Measurements from ENCODE around the gene SPATC1L. TPM values are rescaled to one million over a fixed set of nuclear protein-coding genes. Genes with fewer than 3 reads are reported as not detected.
A peak's percentile ranks its signal among the peaks of the same experiment; 100 is the strongest.
"Not testable (repeated sequence)": the region's sequence is repeated elsewhere in the genome, so short reads cannot be mapped to it uniquely, and the experiment has no call there.

The SPATC1L gene
- total and polyA plus RNA-seq, 8 donors, result 5.0 to 17.7 (median 12.8) TPM

DNA sequence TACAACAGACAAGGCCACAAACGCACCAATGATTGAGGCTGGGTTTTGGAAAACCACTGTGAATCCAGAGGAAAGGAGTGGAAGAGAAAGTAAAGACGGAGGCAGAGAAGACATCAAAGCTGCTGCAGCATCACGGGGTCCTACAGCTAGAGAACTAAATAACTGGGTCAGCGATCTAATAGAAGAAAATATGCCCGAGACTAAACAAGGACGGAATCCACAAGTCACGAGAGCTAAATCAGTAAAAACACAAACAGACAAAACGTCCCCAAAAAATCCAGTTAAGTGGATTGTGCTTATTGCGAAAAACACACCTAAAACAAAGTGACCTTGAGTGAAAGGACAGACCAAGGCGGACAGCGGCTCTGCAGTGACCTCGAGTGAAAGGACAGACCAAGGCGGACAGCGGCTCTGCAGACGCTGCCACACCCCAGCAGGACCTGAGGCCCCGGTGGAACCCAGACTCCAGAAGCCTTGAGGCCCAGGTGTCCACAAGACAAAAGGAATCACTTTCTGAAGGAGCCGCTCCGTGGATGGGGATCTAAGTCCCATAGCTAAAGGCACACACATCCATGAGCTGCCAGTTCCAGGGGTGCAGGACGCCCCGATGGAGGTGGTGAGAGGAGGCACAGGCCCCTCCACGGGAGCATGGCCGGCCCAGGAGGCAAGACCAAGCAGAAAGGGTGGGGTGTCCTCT is 34.9 kb downstream of the SPATC1L start:
- TF ChIP-seq, protein P1, sequence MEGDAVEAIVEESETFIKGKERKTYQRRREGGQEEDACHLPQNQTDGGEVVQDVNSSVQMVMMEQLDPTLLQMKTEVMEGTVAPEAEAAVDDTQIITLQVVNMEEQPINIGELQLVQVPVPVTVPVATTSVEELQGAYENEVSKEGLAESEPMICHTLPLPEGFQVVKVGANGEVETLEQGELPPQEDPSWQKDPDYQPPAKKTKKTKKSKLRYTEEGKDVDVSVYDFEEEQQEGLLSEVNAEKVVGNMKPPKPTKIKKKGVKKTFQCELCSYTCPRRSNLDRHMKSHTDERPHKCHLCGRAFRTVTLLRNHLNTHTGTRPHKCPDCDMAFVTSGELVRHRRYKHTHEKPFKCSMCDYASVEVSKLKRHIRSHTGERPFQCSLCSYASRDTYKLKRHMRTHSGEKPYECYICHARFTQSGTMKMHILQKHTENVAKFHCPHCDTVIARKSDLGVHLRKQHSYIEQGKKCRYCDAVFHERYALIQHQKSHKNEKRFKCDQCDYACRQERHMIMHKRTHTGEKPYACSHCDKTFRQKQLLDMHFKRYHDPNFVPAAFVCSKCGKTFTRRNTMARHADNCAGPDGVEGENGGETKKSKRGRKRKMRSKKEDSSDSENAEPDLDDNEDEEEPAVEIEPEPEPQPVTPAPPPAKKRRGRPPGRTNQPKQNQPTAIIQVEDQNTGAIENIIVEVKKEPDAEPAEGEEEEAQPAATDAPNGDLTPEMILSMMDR (IDR thresholded peaks at IDR 0.05), result no peak
- peak in 2 of 4 donors; percentile 27 to 74 for DNase-seq

DNA sequence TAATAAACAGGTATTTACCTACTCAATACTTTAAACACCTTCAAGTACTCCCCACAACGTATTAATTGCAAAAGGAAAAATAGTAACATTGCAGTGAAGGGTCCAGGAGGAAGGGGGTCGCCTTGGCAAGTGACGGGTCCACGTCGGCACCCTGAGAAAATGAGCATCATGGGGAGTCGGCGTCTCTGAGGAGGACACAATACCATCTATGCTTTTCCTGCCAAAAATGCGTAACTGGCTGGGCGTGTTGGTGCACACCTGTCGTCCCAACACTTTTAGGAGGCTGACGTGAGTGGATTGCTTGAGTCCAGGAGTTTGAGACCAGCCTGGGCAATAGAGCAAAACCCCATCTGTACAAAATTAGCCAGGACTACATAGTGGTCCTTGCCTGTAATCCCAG is 36.2 kb downstream of the SPATC1L start:
- H3K27me3 ChIP-seq, result peaks cover 0 to 13% of the 10 kb centered on the region in 2 donors
- TF ChIP-seq, protein P1 (IDR thresholded peaks at IDR 0.05), result no peak
- no peaks in the 10 kb centered on the region for H3K9me3 ChIP-seq
- H3K4me3 ChIP-seq, result no peak overlapping the region
- DNase-seq, result no peak
- H3K36me3 ChIP-seq, result no peaks in the 10 kb centered on the region
- intact Hi-C loops (cut with DNase I), result no loop called here
- no peak overlapping the region for H3K27ac ChIP-seq
- no peak for ATAC-seq
- peaks cover 0 to 7% of the 10 kb centered on the region in 2 donors for H3K4me1 ChIP-seq

More for the DNA sequence above, 34.9 kb downstream of the SPATC1L start:
- peaks cover 0 to 15% of the 10 kb centered on the region in 2 donors for H3K27me3 ChIP-seq
- intact Hi-C loops (cut with DNase I), result no loop called here
- no peak for ATAC-seq
- no peak overlapping the region for H3K4me3 ChIP-seq
- H3K36me3 ChIP-seq, result no peaks in the 10 kb centered on the region
- no peaks in the 10 kb centered on the region for H3K9me3 ChIP-seq
- peaks cover 0 to 7% of the 10 kb centered on the region in 2 donors for H3K4me1 ChIP-seq
- H3K27ac ChIP-seq, result no peak overlapping the region

DNA sequence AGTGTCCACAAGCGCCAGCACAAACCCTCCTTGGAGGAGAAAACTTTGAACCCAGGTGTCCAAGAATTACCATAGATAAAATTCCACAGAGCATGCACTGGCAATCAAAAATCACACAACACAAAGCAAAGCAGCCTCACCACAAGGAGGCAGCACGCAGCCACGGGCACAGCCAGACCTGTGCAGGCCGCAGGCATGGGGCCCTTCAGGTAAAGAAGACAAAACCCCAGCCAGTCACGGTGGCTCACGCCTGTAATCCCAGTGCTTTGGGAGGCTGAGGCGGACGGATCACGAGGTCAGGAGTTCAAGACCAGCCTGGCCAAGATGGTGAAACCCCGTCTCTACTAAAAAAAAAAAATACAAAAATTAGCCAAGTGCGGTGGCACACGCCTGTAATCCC is 36.8 kb downstream of the SPATC1L start:
- H3K36me3 ChIP-seq; H3K27ac ChIP-seq; H3K27me3 ChIP-seq; H3K9me3 ChIP-seq; intact Hi-C loops (cut with DNase I); H3K4me3 ChIP-seq; H3K4me1 ChIP-seq: not testable (repeated sequence)
- DNase-seq (peak in 1 of 4 donors; percentile 61), ATAC-seq (peak; percentile 31)

DNA sequence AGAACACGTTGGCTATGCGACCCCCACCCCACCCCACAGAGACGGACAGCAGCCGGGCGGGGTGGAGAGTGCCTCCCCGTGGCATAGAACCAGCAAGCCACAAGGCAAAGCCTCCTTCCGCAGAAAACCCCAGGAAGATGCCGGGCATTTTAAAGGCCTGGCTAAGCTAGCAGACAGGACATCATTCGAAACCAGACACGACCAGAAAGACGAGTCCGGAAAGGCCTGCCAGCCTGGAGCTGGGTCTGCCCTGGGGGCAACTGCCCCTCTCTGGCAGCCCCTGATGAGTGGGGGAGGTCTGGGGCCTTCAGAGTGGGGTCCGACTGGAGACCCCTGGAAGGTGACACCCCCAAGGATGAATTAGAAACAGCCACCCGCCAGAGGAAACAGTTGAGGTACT is 37.4 kb downstream of the SPATC1L start:
- TF ChIP-seq, protein P1 (IDR thresholded peaks at IDR 0.05), result no peak
- no peak overlapping the region for H3K4me3 ChIP-seq
- H3K4me1 ChIP-seq, result peaks cover 0 to 6% of the 10 kb centered on the region in 2 donors
- H3K36me3 ChIP-seq, result no peaks in the 10 kb centered on the region
- ATAC-seq (no peak), DNase-seq (peak in 1 of 4 donors; percentile 28)
- no peak overlapping the region for H3K27ac ChIP-seq
- intact Hi-C loops (cut with DNase I), result no loop called here
- H3K9me3 ChIP-seq, result peaks cover 0 to 3% of the 10 kb centered on the region in 2 donors
- peaks cover 0 to 6% of the 10 kb centered on the region in 2 donors for H3K27me3 ChIP-seq

DNA sequence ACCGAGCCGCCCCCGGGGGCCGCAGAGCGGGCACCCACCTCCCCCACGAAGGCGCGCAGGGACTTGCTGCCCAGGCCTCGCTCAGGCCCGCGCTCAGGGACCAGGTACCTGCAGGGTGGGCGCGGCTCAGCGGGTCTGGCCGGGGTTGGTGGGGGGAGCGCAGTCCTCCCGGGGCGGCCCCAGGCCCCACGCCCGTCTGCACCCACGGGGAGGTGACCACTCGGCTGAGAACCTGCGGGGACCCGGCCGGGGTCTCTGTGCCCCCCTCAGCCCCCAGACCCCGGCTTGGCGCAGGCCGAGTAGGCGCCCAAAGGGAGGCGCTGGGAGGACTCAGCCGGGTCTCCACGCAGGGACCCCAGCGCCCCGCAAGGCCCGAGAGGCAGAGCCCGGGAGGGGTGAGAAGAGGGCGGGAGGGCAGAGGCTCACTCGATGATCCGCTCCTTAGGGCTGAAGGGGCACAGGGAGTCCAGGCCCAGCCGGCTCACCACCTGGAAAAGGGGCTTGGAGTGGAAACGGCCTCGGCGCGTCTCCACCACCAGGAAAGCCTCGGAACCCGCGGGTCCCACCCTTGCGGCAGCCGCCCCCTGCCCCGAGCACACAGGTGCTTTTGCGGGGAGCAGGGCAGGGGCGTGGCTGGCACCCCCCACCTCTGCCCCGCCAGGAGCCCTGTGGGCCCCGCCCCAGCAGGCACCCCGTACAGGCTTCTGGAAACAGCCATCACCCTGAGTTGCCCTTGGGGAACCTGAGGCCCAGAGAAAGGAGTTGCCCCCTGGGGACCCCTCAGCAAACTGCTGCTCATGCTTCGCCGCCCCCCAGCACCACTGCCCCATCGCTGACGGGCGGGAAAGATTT is 38.2 kb downstream of the SPATC1L start:
- DNase-seq (peak in 1 of 4 donors; percentile 75), ATAC-seq (no peak)
- TF ChIP-seq, protein P1 (IDR thresholded peaks at IDR 0.05), result no peak
- no peaks in the 10 kb centered on the region for H3K36me3 ChIP-seq
- H3K4me3 ChIP-seq, result no peak overlapping the region
- H3K9me3 ChIP-seq, result peaks cover 0 to 3% of the 10 kb centered on the region in 2 donors
- intact Hi-C loops (cut with DNase I), result no loop called here
- peaks cover 0 to 6% of the 10 kb centered on the region in 2 donors for H3K4me1 ChIP-seq
- peaks cover 0 to 2% of the 10 kb centered on the region in 2 donors for H3K27me3 ChIP-seq
- H3K27ac ChIP-seq, result no peak overlapping the region
